Stimulated activated CD4-positive, alpha-beta T cell treated with anti-CD3 and anti-CD28 coated beads, Interleukin-1b, Interleukin-23, amount 100 ng/mL, for 1 hour (primary cell): ENCODE data around the gene TRABD2B.

Experiments used
- DNase-seq, 2 donors: peaks; one replicate each; pipeline ENCODE4 v3.0.0-alpha.2; 2020; ENCODE audit warnings: low read depth in 2 of 2

Gene TRABD2B

GRCh38 chr1:47992720-47993415, 4.3 kb downstream of the TRABD2B start:
- DNase-seq: no peak

- no peak for DNase-seq
Measured at GRCh38 chr1:47991673-47992072, 5.5 kb downstream of the TRABD2B start.

- DNase-seq: no peak
Measured at GRCh38 chr1:47991187-47991586, 6.0 kb downstream of the TRABD2B start.

GRCh38 chr1:47990286-47990685, 6.9 kb downstream of the TRABD2B start:
- no peak for DNase-seq

- no peak for DNase-seq
Measured at GRCh38 chr1:47987601-47988000, 9.6 kb downstream of the TRABD2B start.

GRCh38 chr1:47986761-47987200, 10.4 kb downstream of the TRABD2B start:
- no peak for DNase-seq

GRCh38 chr1:47985018-47985417, 12.2 kb downstream of the TRABD2B start:
- no peak for DNase-seq

GRCh38 chr1:47984175-47984789, 12.9 kb downstream of the TRABD2B start:
- DNase-seq: no peak

GRCh38 chr1:47983691-47984090, 13.5 kb downstream of the TRABD2B start:
- DNase-seq: no peak

GRCh38 chr1:47981667-47982350, 15.4 kb downstream of the TRABD2B start:
- DNase-seq: no peak

- DNase-seq: no peak
Measured at GRCh38 chr1:47980501-47980900, 16.7 kb downstream of the TRABD2B start.

- DNase-seq: no peak
Measured at GRCh38 chr1:47979724-47980123, 17.5 kb downstream of the TRABD2B start.

- DNase-seq: no peak
Measured at GRCh38 chr1:47978486-47978885, 18.7 kb downstream of the TRABD2B start.

- DNase-seq: no peak
Measured at GRCh38 chr1:47976728-47977127, 20.5 kb downstream of the TRABD2B start.

- no peak for DNase-seq
Measured at GRCh38 chr1:47976267-47976666, 20.9 kb downstream of the TRABD2B start.

- no peak for DNase-seq
Measured at GRCh38 chr1:47975302-47975921, 21.8 kb downstream of the TRABD2B start.

- DNase-seq: no peak
Measured at GRCh38 chr1:47972864-47973432, 24.2 kb downstream of the TRABD2B start.

- DNase-seq: no peak
Measured at GRCh38 chr1:47971385-47972160, 25.6 kb downstream of the TRABD2B start.

GRCh38 chr1:47970882-47971281, 26.3 kb downstream of the TRABD2B start:
- DNase-seq: no peak

GRCh38 chr1:47969478-47969877, 27.7 kb downstream of the TRABD2B start:
- no peak for DNase-seq

- no peak for DNase-seq
Measured at GRCh38 chr1:47968556-47968888, 28.7 kb downstream of the TRABD2B start.
